ENCODE data around the gene TRIM15.
"Not testable (repeated sequence)": the region's sequence is repeated elsewhere in the genome, so short reads cannot be mapped to it uniquely, and the experiment has no call there.

The TRIM15 gene

GRCh38 chr6:30163918-30164654 is 740 bp downstream of the TRIM15 start:
- no peak for DNase-seq

GRCh38 chr6:30164714-30165113 is 1.4 kb downstream of the TRIM15 start:
- DNase-seq: no peak

- DNase-seq: not testable (repeated sequence)
Observed at GRCh38 chr6:30165238-30165637, 1.9 kb downstream of the TRIM15 start.

- DNase-seq: no peak
Observed at GRCh38 chr6:30167101-30167500, 3.8 kb downstream of the TRIM15 start.

- DNase-seq: no peak
Observed at GRCh38 chr6:30168741-30169140, 5.4 kb downstream of the TRIM15 start.

GRCh38 chr6:30169658-30170614 is 6.6 kb downstream of the TRIM15 start:
- no peak for DNase-seq

- DNase-seq: no peak
Observed at GRCh38 chr6:30171677-30172471, 8.5 kb downstream of the TRIM15 start.

GRCh38 chr6:30172681-30173080 is 9.3 kb downstream of the TRIM15 start:
- no peak for DNase-seq

- no peak for DNase-seq
Observed at GRCh38 chr6:30175765-30176164, 12.4 kb downstream of the TRIM15 start.

- no peak for DNase-seq
Observed at GRCh38 chr6:30178837-30179236, 15.5 kb downstream of the TRIM15 start.

- no peak for DNase-seq
Observed at GRCh38 chr6:30180145-30180544, 16.8 kb downstream of the TRIM15 start.

GRCh38 chr6:30184417-30185031 is 21.2 kb downstream of the TRIM15 start:
- DNase-seq: no peak

- DNase-seq: no peak
Observed at GRCh38 chr6:30185846-30186484, 22.6 kb downstream of the TRIM15 start.

GRCh38 chr6:30188541-30188940 is 25.2 kb downstream of the TRIM15 start:
- no peak for DNase-seq

GRCh38 chr6:30192076-30192475 is 28.7 kb downstream of the TRIM15 start:
- no peak for DNase-seq

GRCh38 chr6:30194797-30195690 is 31.7 kb downstream of the TRIM15 start:
- DNase-seq: no peak

GRCh38 chr6:30195951-30196350 is 32.6 kb downstream of the TRIM15 start:
- no peak for DNase-seq

GRCh38 chr6:30196376-30196775 is 33.0 kb downstream of the TRIM15 start:
- DNase-seq: no peak

GRCh38 chr6:30198166-30199084 is 35.1 kb downstream of the TRIM15 start:
- DNase-seq: no peak
